HEK293 (cell line): Measurements from ENCODE around the gene DCAF8.
A peak's percentile ranks its signal among the peaks of the same experiment; 100 is the strongest.

Experiments
- CTCF ChIA-PET: fragments of 350-600 bp; formaldehyde crosslinking; extraction: SDS; loops from one replicate; lab custom pipeline; 2021; ENCODE audit warnings: antibody characterized with exemption; lab: Yijun Ruan, JAX
- POLR2A ChIA-PET: fragments of 300-600 bp; formaldehyde crosslinking; extraction: SDS; loops from one replicate; lab custom pipeline; 2020; ENCODE audit warnings: antibody characterized with exemption, inconsistent platforms; lab: Yijun Ruan, JAX
- H3K27ac ChIP-seq: fragments of 200-500 bp; sonication (Bioruptor generic); 2 replicates; pipeline ENCODE4 v1.5.1; 2014; ENCODE audit warnings: low read depth, low read length, control low read depth, inconsistent platforms; ENCODE audit errors: extremely low read depth
- H3K36me3 ChIP-seq, 2 experiments: fragments of 200-500 bp in 1 of 2; sonication (Bioruptor generic) in 1 of 2; 1 replicate in 1 of 2; 2 replicates in 1 of 2; pipeline ENCODE4 v1.5.1; 2014 to 2017; ENCODE audit warnings: inconsistent platforms in 2 of 2, low read length in 2 of 2; ENCODE audit not compliant: control insufficient read depth in 2 of 2, insufficient read depth in 1 of 2
- H3K4me1 ChIP-seq: fragments of 200-500 bp; sonication (Bioruptor generic); 2 replicates; pipeline ENCODE4 v1.5.1; 2014; ENCODE audit warnings: mild to moderate bottlenecking, low read length, inconsistent platforms; ENCODE audit not compliant: control insufficient read depth, insufficient read depth
- H3K4me3 ChIP-seq: 2 replicates; pipeline ENCODE4 v1.5.1; 2011; ENCODE audit warnings: low read depth, mild to moderate bottlenecking, control low read depth, low read length, moderate library complexity
- H3K9me3 ChIP-seq: fragments of 200-500 bp; sonication (Bioruptor generic); 2 replicates; pipeline ENCODE4 v1.5.1; 2014; ENCODE audit warnings: low read depth, low read length, inconsistent platforms; ENCODE audit not compliant: control insufficient read depth, insufficient read depth
- BCL11A ChIP-seq: fragments of 450-650 bp; formaldehyde crosslinking; IDR thresholded peaks from 2 replicates; pipeline ENCODE4 v1.5.1; 2016; ENCODE audit warnings: low read depth, missing biosample characterization, missing genetic modification characterization
- EGR2 ChIP-seq: fragments of 450-650 bp; formaldehyde crosslinking; IDR thresholded peaks from 2 replicates; pipeline ENCODE4 v1.5.1; 2016; ENCODE audit warnings: low read depth, missing biosample characterization, missing genetic modification characterization
- ELK4 ChIP-seq: IDR thresholded peaks from 2 replicates; pipeline ENCODE4 v1.6.1; 2011; ENCODE audit warnings: mild to moderate bottlenecking, low read depth, low read length, borderline replicate concordance
- FEZF1 ChIP-seq: fragments of 450-650 bp; formaldehyde crosslinking; IDR thresholded peaks from 2 replicates; pipeline ENCODE4 v1.5.1; 2016; ENCODE audit warnings: missing biosample characterization, missing genetic modification characterization
- IKZF3 ChIP-seq: fragments of 450-650 bp; IDR thresholded peaks from 2 replicates; pipeline ENCODE4 v1.5.0; 2018; ENCODE audit warnings: missing biosample characterization, mild to moderate bottlenecking, missing genetic modification characterization, moderate library complexity
- SCRT2 ChIP-seq: fragments of 450-650 bp; formaldehyde crosslinking; IDR thresholded peaks from 2 replicates; pipeline ENCODE4 v1.5.1; 2016; ENCODE audit warnings: missing biosample characterization, missing genetic modification characterization
- ZBTB17 ChIP-seq: fragments of 450-650 bp; formaldehyde crosslinking; IDR thresholded peaks from 2 replicates; pipeline ENCODE4 v1.5.1; 2016; ENCODE audit warnings: missing biosample characterization, missing genetic modification characterization
- ZBTB7A ChIP-seq: fragments of 450-650 bp; formaldehyde crosslinking; IDR thresholded peaks from 2 replicates; pipeline ENCODE4 v1.5.1; 2016; ENCODE audit warnings: low read depth, missing biosample characterization, missing genetic modification characterization
- ZNF133 ChIP-seq: fragments of 450-650 bp; formaldehyde crosslinking; IDR thresholded peaks from 2 replicates; pipeline ENCODE4 v1.5.1; 2016; ENCODE audit warnings: missing biosample characterization, missing genetic modification characterization
- ZNF140 ChIP-seq: fragments of 450-650 bp; formaldehyde crosslinking; IDR thresholded peaks from 2 replicates; pipeline ENCODE4 v1.5.1; 2016; ENCODE audit warnings: missing biosample characterization, missing genetic modification characterization
- ZNF157 ChIP-seq: fragments of 450-650 bp; formaldehyde crosslinking; IDR thresholded peaks from 2 replicates; pipeline ENCODE4 v1.5.1; 2016; ENCODE audit warnings: missing biosample characterization, missing genetic modification characterization
- ZNF175 ChIP-seq: fragments of 450-650 bp; formaldehyde crosslinking; IDR thresholded peaks from 2 replicates; pipeline ENCODE4 v1.5.1; 2016; ENCODE audit warnings: missing biosample characterization, missing genetic modification characterization
- ZNF18 ChIP-seq: fragments of 450-650 bp; formaldehyde crosslinking; IDR thresholded peaks from 2 replicates; pipeline ENCODE4 v1.5.1; 2016; ENCODE audit warnings: missing biosample characterization, missing genetic modification characterization
- ZNF324 ChIP-seq: fragments of 450-650 bp; formaldehyde crosslinking; IDR thresholded peaks from 2 replicates; pipeline ENCODE4 v1.5.1; 2016; ENCODE audit warnings: missing biosample characterization, missing genetic modification characterization
- ZNF362 ChIP-seq: fragments of 450-650 bp; formaldehyde crosslinking; IDR thresholded peaks from 2 replicates; pipeline ENCODE4 v1.5.1; 2016; ENCODE audit warnings: missing biosample characterization, missing genetic modification characterization
- ZNF404 ChIP-seq: fragments of 450-650 bp; formaldehyde crosslinking; IDR thresholded peaks from 2 replicates; pipeline ENCODE4 v1.5.1; 2017; ENCODE audit warnings: missing biosample characterization, missing genetic modification characterization
- ZNF510 ChIP-seq: fragments of 450-650 bp; formaldehyde crosslinking; IDR thresholded peaks from 2 replicates; pipeline ENCODE4 v1.5.1; 2018; ENCODE audit warnings: mild to moderate bottlenecking, missing genetic modification characterization, missing biosample characterization; ENCODE audit not compliant: insufficient replicate concordance
- ZNF555 ChIP-seq: fragments of 450-650 bp; formaldehyde crosslinking; conservative IDR thresholded peaks from 2 replicates; pipeline ENCODE4 v1.5.1; 2017; ENCODE audit warnings: missing biosample characterization, mild to moderate bottlenecking, missing genetic modification characterization, inconsistent platforms
- ZNF623 ChIP-seq: fragments of 450-650 bp; formaldehyde crosslinking; IDR thresholded peaks from 2 replicates; pipeline ENCODE4 v1.5.1; 2016; ENCODE audit warnings: missing biosample characterization, missing genetic modification characterization
- ZNF677 ChIP-seq: fragments of 450-650 bp; IDR thresholded peaks from 2 replicates; pipeline ENCODE4 v1.5.0; 2018; ENCODE audit warnings: missing biosample characterization, mild to moderate bottlenecking, missing genetic modification characterization, moderate library complexity
- ZNF768 ChIP-seq: fragments of 450-650 bp; formaldehyde crosslinking; IDR thresholded peaks from 2 replicates; pipeline ENCODE4 v1.5.1; 2018; ENCODE audit warnings: missing biosample characterization, mild to moderate bottlenecking, missing genetic modification characterization
- ZNF777 ChIP-seq: fragments of 450-650 bp; formaldehyde crosslinking; IDR thresholded peaks from 2 replicates; pipeline ENCODE4 v1.5.1; 2017; ENCODE audit warnings: missing biosample characterization, missing genetic modification characterization, borderline replicate concordance
- ZNF785 ChIP-seq: fragments of 450-650 bp; formaldehyde crosslinking; IDR thresholded peaks from 2 replicates; pipeline ENCODE4 v1.5.1; 2016; ENCODE audit warnings: missing biosample characterization, missing genetic modification characterization
- ZSCAN23 ChIP-seq: fragments of 450-650 bp; formaldehyde crosslinking; IDR thresholded peaks from 2 replicates; pipeline ENCODE4 v1.5.1; 2016; ENCODE audit warnings: missing biosample characterization, missing genetic modification characterization
- TF ChIP-seq, protein P1 (sequence below): fragments of 450-650 bp; formaldehyde crosslinking; IDR thresholded peaks from 2 replicates; pipeline ENCODE4 v1.5.1; 2017; ENCODE audit warnings: missing biosample characterization, missing genetic modification characterization

The DCAF8 gene

GRCh38 chr1:160256396-160257046, 5.8 kb downstream of the DCAF8 start (continued):
- no peak for TF ChIP-seq ZNF175 (tag by site-specific recombination)
- TF ChIP-seq ZNF623 (tag by site-specific recombination) = no peak
- TF ChIP-seq EGR2 (tag by site-specific recombination) = no peak
- no peak for TF ChIP-seq ZBTB7A (tag by site-specific recombination)
- TF ChIP-seq ZSCAN23 (tag by site-specific recombination) = peak; percentile 15; the same call in 1 of the 2 replicates

DNA sequence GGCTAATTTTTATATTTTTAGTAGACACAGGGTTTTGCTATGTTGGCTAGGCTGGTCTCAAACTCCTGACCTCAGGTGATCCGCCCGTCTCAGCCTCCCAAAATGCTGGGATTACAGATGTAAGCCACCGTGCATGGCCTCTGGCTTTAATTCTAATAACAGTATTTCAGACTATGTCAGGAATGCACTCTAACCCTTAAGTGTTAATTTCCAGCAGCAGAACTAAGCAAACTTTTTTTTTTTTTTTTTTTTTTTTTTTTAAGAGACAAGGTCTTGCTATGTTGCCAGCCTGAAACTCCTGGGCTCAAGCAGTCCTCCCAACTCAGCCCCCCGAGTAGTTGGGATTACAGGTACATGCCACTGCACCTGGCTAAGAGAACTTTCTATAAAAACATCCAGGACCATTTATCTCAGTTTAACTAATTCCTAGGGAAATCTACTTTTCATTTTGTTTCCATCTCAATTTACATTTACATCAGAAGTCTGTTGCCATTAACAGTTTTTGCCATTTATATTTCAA, 6.5 kb downstream of the DCAF8 start:
- peaks cover 12 to 17% of the 10 kb centered on the region in 2 experiments for H3K36me3 ChIP-seq
- TF ChIP-seq ZNF362 (tag by site-specific recombination) = peak; percentile 80; the same call in 1 of the 2 replicates
- TF ChIP-seq, protein P1, sequence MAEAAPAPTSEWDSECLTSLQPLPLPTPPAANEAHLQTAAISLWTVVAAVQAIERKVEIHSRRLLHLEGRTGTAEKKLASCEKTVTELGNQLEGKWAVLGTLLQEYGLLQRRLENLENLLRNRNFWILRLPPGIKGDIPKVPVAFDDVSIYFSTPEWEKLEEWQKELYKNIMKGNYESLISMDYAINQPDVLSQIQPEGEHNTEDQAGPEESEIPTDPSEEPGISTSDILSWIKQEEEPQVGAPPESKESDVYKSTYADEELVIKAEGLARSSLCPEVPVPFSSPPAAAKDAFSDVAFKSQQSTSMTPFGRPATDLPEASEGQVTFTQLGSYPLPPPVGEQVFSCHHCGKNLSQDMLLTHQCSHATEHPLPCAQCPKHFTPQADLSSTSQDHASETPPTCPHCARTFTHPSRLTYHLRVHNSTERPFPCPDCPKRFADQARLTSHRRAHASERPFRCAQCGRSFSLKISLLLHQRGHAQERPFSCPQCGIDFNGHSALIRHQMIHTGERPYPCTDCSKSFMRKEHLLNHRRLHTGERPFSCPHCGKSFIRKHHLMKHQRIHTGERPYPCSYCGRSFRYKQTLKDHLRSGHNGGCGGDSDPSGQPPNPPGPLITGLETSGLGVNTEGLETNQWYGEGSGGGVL (tag by site-specific recombination) = no peak
- no peak for TF ChIP-seq ELK4
- TF ChIP-seq, all 188 proteins: peak for 1
- no peak overlapping the region for H3K4me3 ChIP-seq
- H3K4me1 ChIP-seq = peaks cover 34% of the 10 kb centered on the region
- POLR2A ChIA-PET = no interaction called here
- no peak overlapping the region for H3K27ac ChIP-seq
- CTCF ChIA-PET = interaction anchor here (0.6 to 1.3 kb wide), 4 partner anchors 37 to 170 kb away, joined by 3 to 7 read pairs (median 4); no protein-coding TSS in a partner anchor
- no peaks in the 10 kb centered on the region for H3K9me3 ChIP-seq

DNA sequence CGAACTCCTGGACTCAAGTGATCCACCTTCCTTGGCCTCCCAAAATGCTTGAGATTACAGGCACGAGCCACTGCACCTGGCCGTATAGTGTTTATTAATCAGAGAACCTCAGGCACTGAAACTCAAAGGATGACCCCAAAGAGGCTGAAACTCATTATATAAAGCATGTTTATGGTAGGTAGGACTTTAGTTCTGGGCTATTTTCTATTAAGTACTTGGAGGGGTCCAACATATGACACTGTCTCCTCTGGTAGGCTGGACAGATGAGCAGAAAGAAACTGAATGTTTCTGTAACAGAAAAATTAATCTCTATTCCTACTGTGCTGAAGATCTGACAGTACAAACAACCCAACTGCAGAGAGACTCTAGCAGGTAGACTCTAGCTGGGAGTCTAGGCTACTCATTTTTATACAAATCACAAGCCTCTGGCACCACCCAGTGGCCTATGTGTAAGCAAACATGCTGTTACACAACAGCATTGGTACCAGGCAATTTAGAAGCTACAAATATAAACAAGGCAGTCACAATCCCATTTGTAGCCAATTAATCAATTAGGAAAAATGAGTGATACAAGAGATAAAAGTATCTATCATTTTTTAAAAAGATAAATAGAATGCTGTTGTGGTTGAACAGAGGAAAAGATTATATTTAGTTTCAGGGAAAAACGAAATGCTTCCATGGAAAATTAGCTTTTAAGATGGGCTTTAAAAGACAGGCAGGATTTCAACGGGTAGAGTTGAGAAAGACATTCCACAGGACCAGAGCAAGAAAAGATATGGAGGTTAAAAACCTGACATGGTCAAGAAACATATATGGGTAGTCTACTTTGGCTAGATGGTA, 10.4 kb downstream of the DCAF8 start:
- Histone ChIP-seq H3K4me1 (peaks cover 10% of the 10 kb centered on the region; the same call in 1 of the 2 replicates), H3K4me3 (no peak overlapping the region), H3K27ac (no peak overlapping the region), H3K36me3 (peaks cover 20 to 21% of the 10 kb centered on the region in 2 experiments), H3K9me3 (no peaks in the 10 kb centered on the region)
- ChIA-PET POLR2A (interaction anchor here (0.7 to 1.7 kb wide), 10 partner anchors 8 to 153 kb away, joined by 3 to 8 read pairs (median 4); partner anchors contain the start of genes DCAF8, IGSF8 and PEX19), CTCF (interaction anchor here (0.6 to 7.3 kb wide), 62 partner anchors 9 to 1120 kb away, joined by 3 to 144 read pairs (median 5); partner anchors contain the start of genes ATP1A4, CASQ1, IGSF8 and KCNJ9)
- no peak for TF ChIP-seq ZNF555 (tag by site-specific recombination)
- TF ChIP-seq ZNF510 (tag by site-specific recombination) = no peak
- no peak for TF ChIP-seq FEZF1 (tag by site-specific recombination)
- no peak for TF ChIP-seq ZNF133 (tag by site-specific recombination)
- no peak for TF ChIP-seq ZBTB17 (tag by site-specific recombination)
- TF ChIP-seq ZNF768 (tag by site-specific recombination) = 0 out of 2 replicates have a peak, but pooled peaks have one; percentile 38
- TF ChIP-seq ZSCAN23 (tag by site-specific recombination) = no peak
- no peak for TF ChIP-seq ZNF677 (tag by site-specific recombination)
- TF ChIP-seq ZNF18 (tag by site-specific recombination) = no peak
- TF ChIP-seq ZNF157 (tag by site-specific recombination) = no peak
- no peak for TF ChIP-seq BCL11A (tag by site-specific recombination)
- no peak for TF ChIP-seq ZNF140 (tag by site-specific recombination)
- no peak for TF ChIP-seq ZNF324 (tag by site-specific recombination)
- peak; percentile 70 for TF ChIP-seq SCRT2 (tag by site-specific recombination)
- no peak for TF ChIP-seq ZNF404 (tag by site-specific recombination)
- TF ChIP-seq ZNF785 (tag by site-specific recombination) = no peak
- TF ChIP-seq IKZF3 = 0 out of 2 replicates have a peak, but pooled peaks have one; percentile 42
- no peak for TF ChIP-seq ZNF777 (tag by site-specific recombination)
